SIG-M5 (cell line): ENCODE data around the gene DPYSL4.

ENCODE experiments used
- DNase-seq: peaks from one replicate; lab custom pipeline; 2025; lab: John Stamatoyannopoulos, UW

The DPYSL4 gene

GRCh38 chr10:132186488-132187429 lies at the start of gene DPYSL4:
TSS of gene DPYSL4 (plus strand) at chr10:132186948. CDS start at chr10:132187064, 116 bp downstream.
- no peak for DNase-seq

- no peak for DNase-seq
Measured at GRCh38 chr10:132137111-132138072, 49.4 kb upstream of the DPYSL4 start.

- DNase-seq, result no peak
Measured at GRCh38 chr10:132138133-132138532, 48.6 kb upstream of the DPYSL4 start.

GRCh38 chr10:132138596-132138995 lies 48.2 kb upstream of the DPYSL4 start:
- no peak for DNase-seq

GRCh38 chr10:132139526-132139925 lies 47.2 kb upstream of the DPYSL4 start:
- DNase-seq, result no peak

- DNase-seq, result no peak
Measured at GRCh38 chr10:132140167-132140925, 46.4 kb upstream of the DPYSL4 start.

GRCh38 chr10:132141076-132141475 lies 45.7 kb upstream of the DPYSL4 start:
- no peak for DNase-seq

- no peak for DNase-seq
Measured at GRCh38 chr10:132141526-132142395, 45.0 kb upstream of the DPYSL4 start.

- no peak for DNase-seq
Measured at GRCh38 chr10:132142396-132143161, 44.2 kb upstream of the DPYSL4 start.

GRCh38 chr10:132143162-132143561 lies 43.6 kb upstream of the DPYSL4 start:
- no peak for DNase-seq

- DNase-seq, result no peak
Measured at GRCh38 chr10:132144086-132144485, 42.7 kb upstream of the DPYSL4 start.

GRCh38 chr10:132145002-132145401 lies 41.7 kb upstream of the DPYSL4 start:
- no peak for DNase-seq

GRCh38 chr10:132145521-132146185 lies 41.1 kb upstream of the DPYSL4 start:
- DNase-seq, result no peak

- no peak for DNase-seq
Measured at GRCh38 chr10:132146271-132146671, 40.5 kb upstream of the DPYSL4 start.

GRCh38 chr10:132146941-132147915 lies 39.5 kb upstream of the DPYSL4 start:
- no peak for DNase-seq

GRCh38 chr10:132148261-132149251 lies 38.2 kb upstream of the DPYSL4 start:
- no peak for DNase-seq

- DNase-seq, result no peak
Measured at GRCh38 chr10:132149271-132149670, 37.5 kb upstream of the DPYSL4 start.
